ENCODE results near the gene CAPRIN1. TPM values are rescaled to one million over a fixed set of nuclear protein-coding genes. Genes with fewer than 3 reads are reported as not detected.

CAPRIN1 gene
- total and polyA plus RNA-seq, 2 experiments from 2014 or later, result 119 to 365 TPM

DNA sequence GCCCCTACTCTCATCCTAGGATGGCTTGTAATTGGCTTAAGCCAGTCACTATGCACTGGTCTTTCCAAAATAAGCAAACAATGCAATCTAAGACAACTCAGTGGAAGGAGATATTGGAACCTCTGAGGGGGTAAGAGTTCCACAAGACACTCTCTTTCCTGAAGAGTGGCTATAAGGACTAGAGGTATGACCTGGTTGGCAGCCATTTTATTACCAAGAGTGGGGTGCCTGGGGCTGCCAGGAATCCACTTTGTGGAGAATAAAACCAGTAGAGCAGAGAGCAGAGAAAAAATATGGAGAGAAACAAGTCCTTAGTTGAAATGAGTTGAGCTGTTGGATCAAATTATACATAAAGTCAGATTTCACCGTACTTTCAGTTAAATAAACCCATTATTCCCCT lies 38.8 kb upstream of the CAPRIN1 start:
- DNase-seq (ENCODE audit: low spot score), result no peak
- H3K9me2 ChIP-seq (ENCODE audit: insufficient read depth), result no peaks in the 10 kb centered on the region

More for the DNA sequence above, 38.8 kb upstream of the CAPRIN1 start:
- Mint-ChIP-seq H3K27me3 (ENCODE audit: insufficient read depth, low read depth, poor library complexity) (peaks cover 8% of the 10 kb centered on the region), H3K9me3 (no peaks in the 10 kb centered on the region; the same call in 2 of the 3 replicates), H3K4me1 (no peaks in the 10 kb centered on the region), H3K4me3 (no peak overlapping the region), H3K27ac (no peak overlapping the region), H3K36me3 (ENCODE audit: low read depth) (no peaks in the 10 kb centered on the region)
- no peaks in the 10 kb centered on the region for H3K27me3 ChIP-seq (ENCODE audit: insufficient read depth)
- no peaks in the 10 kb centered on the region for H4K20me1 ChIP-seq (replicated peaks; ENCODE audit: insufficient read depth)
- ATAC-seq, result no peak
- no peak overlapping the region for H3K27ac ChIP-seq (ENCODE audit: low read depth)
- H3K36me3 ChIP-seq (ENCODE audit: insufficient read depth), result no peaks in the 10 kb centered on the region
- no peak overlapping the region for H3K4me2 ChIP-seq
- H3F3A ChIP-seq (replicated peaks; ENCODE audit: low read depth), result no peaks in the 10 kb centered on the region
- TF ChIP-seq, protein P1, sequence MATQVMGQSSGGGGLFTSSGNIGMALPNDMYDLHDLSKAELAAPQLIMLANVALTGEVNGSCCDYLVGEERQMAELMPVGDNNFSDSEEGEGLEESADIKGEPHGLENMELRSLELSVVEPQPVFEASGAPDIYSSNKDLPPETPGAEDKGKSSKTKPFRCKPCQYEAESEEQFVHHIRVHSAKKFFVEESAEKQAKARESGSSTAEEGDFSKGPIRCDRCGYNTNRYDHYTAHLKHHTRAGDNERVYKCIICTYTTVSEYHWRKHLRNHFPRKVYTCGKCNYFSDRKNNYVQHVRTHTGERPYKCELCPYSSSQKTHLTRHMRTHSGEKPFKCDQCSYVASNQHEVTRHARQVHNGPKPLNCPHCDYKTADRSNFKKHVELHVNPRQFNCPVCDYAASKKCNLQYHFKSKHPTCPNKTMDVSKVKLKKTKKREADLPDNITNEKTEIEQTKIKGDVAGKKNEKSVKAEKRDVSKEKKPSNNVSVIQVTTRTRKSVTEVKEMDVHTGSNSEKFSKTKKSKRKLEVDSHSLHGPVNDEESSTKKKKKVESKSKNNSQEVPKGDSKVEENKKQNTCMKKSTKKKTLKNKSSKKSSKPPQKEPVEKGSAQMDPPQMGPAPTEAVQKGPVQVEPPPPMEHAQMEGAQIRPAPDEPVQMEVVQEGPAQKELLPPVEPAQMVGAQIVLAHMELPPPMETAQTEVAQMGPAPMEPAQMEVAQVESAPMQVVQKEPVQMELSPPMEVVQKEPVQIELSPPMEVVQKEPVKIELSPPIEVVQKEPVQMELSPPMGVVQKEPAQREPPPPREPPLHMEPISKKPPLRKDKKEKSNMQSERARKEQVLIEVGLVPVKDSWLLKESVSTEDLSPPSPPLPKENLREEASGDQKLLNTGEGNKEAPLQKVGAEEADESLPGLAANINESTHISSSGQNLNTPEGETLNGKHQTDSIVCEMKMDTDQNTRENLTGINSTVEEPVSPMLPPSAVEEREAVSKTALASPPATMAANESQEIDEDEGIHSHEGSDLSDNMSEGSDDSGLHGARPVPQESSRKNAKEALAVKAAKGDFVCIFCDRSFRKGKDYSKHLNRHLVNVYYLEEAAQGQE (IDR thresholded peaks at IDR 0.05; ENCODE audit: unreplicated experiment), result no peak
- TF ChIP-seq ZNF114 (CRISPR knock-in tag; IDR thresholded peaks at IDR 0.05), result no peak
- no peak for TF ChIP-seq JUNB (IDR thresholded peaks at IDR 0.05; ENCODE audit: unreplicated experiment)
- TF ChIP-seq, protein P2, sequence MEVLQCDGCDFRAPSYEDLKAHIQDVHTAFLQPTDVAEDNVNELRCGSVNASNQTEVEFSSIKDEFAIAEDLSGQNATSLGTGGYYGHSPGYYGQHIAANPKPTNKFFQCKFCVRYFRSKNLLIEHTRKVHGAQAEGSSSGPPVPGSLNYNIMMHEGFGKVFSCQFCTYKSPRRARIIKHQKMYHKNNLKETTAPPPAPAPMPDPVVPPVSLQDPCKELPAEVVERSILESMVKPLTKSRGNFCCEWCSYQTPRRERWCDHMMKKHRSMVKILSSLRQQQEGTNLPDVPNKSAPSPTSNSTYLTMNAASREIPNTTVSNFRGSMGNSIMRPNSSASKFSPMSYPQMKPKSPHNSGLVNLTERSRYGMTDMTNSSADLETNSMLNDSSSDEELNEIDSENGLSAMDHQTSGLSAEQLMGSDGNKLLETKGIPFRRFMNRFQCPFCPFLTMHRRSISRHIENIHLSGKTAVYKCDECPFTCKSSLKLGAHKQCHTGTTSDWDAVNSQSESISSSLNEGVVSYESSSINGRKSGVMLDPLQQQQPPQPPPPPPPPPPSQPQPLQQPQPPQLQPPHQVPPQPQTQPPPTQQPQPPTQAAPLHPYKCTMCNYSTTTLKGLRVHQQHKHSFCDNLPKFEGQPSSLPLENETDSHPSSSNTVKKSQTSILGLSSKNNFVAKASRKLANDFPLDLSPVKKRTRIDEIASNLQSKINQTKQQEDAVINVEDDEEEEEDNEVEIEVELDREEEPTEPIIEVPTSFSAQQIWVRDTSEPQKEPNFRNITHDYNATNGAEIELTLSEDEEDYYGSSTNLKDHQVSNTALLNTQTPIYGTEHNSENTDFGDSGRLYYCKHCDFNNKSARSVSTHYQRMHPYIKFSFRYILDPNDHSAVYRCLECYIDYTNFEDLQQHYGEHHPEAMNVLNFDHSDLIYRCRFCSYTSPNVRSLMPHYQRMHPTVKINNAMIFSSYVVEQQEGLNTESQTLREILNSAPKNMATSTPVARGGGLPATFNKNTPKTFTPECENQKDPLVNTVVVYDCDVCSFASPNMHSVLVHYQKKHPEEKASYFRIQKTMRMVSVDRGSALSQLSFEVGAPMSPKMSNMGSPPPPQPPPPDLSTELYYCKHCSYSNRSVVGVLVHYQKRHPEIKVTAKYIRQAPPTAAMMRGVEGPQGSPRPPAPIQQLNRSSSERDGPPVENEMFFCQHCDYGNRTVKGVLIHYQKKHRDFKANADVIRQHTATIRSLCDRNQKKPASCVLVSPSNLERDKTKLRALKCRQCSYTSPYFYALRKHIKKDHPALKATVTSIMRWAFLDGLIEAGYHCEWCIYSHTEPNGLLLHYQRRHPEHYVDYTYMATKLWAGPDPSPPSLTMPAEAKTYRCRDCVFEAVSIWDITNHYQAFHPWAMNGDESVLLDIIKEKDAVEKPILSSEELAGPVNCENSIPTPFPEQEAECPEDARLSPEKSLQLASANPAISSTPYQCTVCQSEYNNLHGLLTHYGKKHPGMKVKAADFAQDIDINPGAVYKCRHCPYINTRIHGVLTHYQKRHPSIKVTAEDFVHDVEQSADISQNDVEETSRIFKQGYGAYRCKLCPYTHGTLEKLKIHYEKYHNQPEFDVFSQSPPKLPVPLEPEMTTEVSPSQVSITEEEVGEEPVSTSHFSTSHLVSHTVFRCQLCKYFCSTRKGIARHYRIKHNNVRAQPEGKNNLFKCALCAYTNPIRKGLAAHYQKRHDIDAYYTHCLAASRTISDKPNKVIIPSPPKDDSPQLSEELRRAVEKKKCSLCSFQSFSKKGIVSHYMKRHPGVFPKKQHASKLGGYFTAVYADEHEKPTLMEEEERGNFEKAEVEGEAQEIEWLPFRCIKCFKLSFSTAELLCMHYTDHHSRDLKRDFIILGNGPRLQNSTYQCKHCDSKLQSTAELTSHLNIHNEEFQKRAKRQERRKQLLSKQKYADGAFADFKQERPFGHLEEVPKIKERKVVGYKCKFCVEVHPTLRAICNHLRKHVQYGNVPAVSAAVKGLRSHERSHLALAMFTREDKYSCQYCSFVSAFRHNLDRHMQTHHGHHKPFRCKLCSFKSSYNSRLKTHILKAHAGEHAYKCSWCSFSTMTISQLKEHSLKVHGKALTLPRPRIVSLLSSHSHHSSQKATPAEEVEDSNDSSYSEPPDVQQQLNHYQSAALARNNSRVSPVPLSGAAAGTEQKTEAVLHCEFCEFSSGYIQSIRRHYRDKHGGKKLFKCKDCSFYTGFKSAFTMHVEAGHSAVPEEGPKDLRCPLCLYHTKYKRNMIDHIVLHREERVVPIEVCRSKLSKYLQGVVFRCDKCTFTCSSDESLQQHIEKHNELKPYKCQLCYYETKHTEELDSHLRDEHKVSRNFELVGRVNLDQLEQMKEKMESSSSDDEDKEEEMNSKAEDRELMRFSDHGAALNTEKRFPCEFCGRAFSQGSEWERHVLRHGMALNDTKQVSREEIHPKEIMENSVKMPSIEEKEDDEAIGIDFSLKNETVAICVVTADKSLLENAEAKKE (CRISPR knock-in tag; IDR thresholded peaks at IDR 0.05), result no peak
- TF ChIP-seq EZH2phosphoT487 (IDR thresholded peaks at IDR 0.05; ENCODE audit: unreplicated experiment), result no peak
- TF ChIP-seq NANOG (IDR thresholded peaks at IDR 0.05; ENCODE audit: borderline replicate concordance), result no peak
- no peak for TF ChIP-seq POLR2AphosphoS5 (IDR thresholded peaks at IDR 0.05; ENCODE audit: low read depth)
- TF ChIP-seq, protein P3, sequence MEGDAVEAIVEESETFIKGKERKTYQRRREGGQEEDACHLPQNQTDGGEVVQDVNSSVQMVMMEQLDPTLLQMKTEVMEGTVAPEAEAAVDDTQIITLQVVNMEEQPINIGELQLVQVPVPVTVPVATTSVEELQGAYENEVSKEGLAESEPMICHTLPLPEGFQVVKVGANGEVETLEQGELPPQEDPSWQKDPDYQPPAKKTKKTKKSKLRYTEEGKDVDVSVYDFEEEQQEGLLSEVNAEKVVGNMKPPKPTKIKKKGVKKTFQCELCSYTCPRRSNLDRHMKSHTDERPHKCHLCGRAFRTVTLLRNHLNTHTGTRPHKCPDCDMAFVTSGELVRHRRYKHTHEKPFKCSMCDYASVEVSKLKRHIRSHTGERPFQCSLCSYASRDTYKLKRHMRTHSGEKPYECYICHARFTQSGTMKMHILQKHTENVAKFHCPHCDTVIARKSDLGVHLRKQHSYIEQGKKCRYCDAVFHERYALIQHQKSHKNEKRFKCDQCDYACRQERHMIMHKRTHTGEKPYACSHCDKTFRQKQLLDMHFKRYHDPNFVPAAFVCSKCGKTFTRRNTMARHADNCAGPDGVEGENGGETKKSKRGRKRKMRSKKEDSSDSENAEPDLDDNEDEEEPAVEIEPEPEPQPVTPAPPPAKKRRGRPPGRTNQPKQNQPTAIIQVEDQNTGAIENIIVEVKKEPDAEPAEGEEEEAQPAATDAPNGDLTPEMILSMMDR (conservative IDR thresholded peaks at IDR 0.05; ENCODE audit: low read depth in 2 of 2), result no peak
- TF ChIP-seq CREB1 (CRISPR knock-in tag; IDR thresholded peaks at IDR 0.05; ENCODE audit: low read depth), result no peak
- TF ChIP-seq, protein P4, sequence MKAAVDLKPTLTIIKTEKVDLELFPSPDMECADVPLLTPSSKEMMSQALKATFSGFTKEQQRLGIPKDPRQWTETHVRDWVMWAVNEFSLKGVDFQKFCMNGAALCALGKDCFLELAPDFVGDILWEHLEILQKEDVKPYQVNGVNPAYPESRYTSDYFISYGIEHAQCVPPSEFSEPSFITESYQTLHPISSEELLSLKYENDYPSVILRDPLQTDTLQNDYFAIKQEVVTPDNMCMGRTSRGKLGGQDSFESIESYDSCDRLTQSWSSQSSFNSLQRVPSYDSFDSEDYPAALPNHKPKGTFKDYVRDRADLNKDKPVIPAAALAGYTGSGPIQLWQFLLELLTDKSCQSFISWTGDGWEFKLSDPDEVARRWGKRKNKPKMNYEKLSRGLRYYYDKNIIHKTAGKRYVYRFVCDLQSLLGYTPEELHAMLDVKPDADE (IDR thresholded peaks at IDR 0.05), result no peak
- TF ChIP-seq ZNF331 (CRISPR knock-in tag; IDR thresholded peaks at IDR 0.05; ENCODE audit: low read depth), result no peak
- TF ChIP-seq STAT1 (IDR thresholded peaks at IDR 0.05; ENCODE audit: unreplicated experiment), result no peak
- no peak for TF ChIP-seq EZH2 (IDR thresholded peaks at IDR 0.05; ENCODE audit: low read depth, unreplicated experiment)
- no peaks in the 10 kb centered on the region for H3K79me2 ChIP-seq (replicated peaks; ENCODE audit: insufficient read depth)
- no peaks in the 10 kb centered on the region for H3K4me1 ChIP-seq (ENCODE audit: insufficient read depth)
- H2AFZ ChIP-seq, result no peak overlapping the region
- H3K4me3 ChIP-seq, result no peak overlapping the region

Measured in GM23338 (cell line).